K562 (cell line): Measurements from ENCODE around the gene ZMIZ1. TPM values are rescaled to one million over a fixed set of nuclear protein-coding genes. Genes with fewer than 3 reads are reported as not detected.

Experiments used
- ATAC-seq: fragments of 200-7000 bp; cut with Tn5 transposase; 3 replicates; pipeline ENCODE4 v1.9.1; 2020; ENCODE audit warnings: moderate library complexity
- BruUV-seq: library from RNA; stranded (reverse); fragments of 400-500 nt; replicated peaks from 2 replicates; lab custom pipeline; 2021; lab: Mats Ljungman, UMichigan
- CTCF ChIA-PET: fragments of 300-600 bp; formaldehyde crosslinking; extraction: SDS; loops from one replicate; lab custom pipeline; 2021; ENCODE audit warnings: low intra/inter-chr PET ratio; lab: Yijun Ruan, JAX
- POLR2A ChIA-PET: fragments of 300-600, 350-650 bp; sonication (Branson Sonifier 250); formaldehyde crosslinking; extraction: SDS; loops from one replicate; lab custom pipeline; 2021; ENCODE audit warnings: antibody characterized with exemption, inconsistent platforms; lab: Yijun Ruan, JAX
- DNase-seq, 4 experiments: peaks; one replicate each; pipeline versions ENCODE4 v3.0.0 to v3.0.0-alpha.2; 2011 to 2018; ENCODE audit warnings: low spot score in 3 of 4, mixed read lengths in 3 of 4; ENCODE audit errors: extremely low read depth in 1 of 4
- FAIRE-seq: peaks from 2 replicates; lab custom pipeline; 2011; peaks lifted over from hg19 to GRCh38; lab: Jason Lieb, UNC
- H2AFZ ChIP-seq: 2 replicates; pipeline ENCODE4 v1.6.0; 2011; ENCODE audit warnings: low read depth, low read length, control low read depth, inconsistent platforms
- H3K27ac ChIP-seq: fragments of 200-600 bp; 3 replicates; pipeline ENCODE4 v1.8.0; 2011; ENCODE audit warnings: low read depth, mild to moderate bottlenecking, control low read depth, inconsistent platforms, low read length, moderate library complexity, mixed read lengths; ENCODE audit errors: extremely low read depth
- H3K27me3 ChIP-seq, 2 experiments: fragments of 300-600 bp in 1 of 2; 2 replicates in 1 of 2; 3 replicates in 1 of 2; pipeline versions ENCODE4 v1.6.0 to v1.8.0; 2011; ENCODE audit warnings: inconsistent platforms in 2 of 2, low read length in 2 of 2, mild to moderate bottlenecking in 1 of 2, mixed read lengths in 1 of 2, moderate library complexity in 1 of 2; ENCODE audit not compliant: control insufficient read depth in 2 of 2, insufficient read depth in 2 of 2
- H3K36me3 ChIP-seq: fragments of 300-600 bp; 3 replicates; pipeline ENCODE4 v1.8.0; 2011; ENCODE audit warnings: mild to moderate bottlenecking, low read length, inconsistent platforms; ENCODE audit not compliant: control insufficient read depth, insufficient read depth
- H3K4me1 ChIP-seq, 2 experiments: fragments of 200-600 bp in 1 of 2; replicated peaks in 1 of 2; 2 replicates in 1 of 2; 3 replicates in 1 of 2; pipeline versions ENCODE4 v1.5.1 to v1.8.0; 2011; ENCODE audit warnings: inconsistent platforms in 2 of 2, low read length in 2 of 2, mild to moderate bottlenecking in 1 of 2, mixed read lengths in 1 of 2, moderate library complexity in 1 of 2; ENCODE audit not compliant: control insufficient read depth in 2 of 2, insufficient read depth in 2 of 2
- H3K4me2 ChIP-seq: 2 replicates; pipeline ENCODE4 v1.6.1; 2011; ENCODE audit warnings: low read length, control low read depth, inconsistent platforms, mixed read lengths; ENCODE audit not compliant: insufficient read depth
- H3K4me3 ChIP-seq: fragments of 200-600 bp; sonication (generic), shearing (Covaris generic); 2 replicates; pipeline ENCODE4 v1.5.1; 2016; ENCODE audit warnings: control low read depth, inconsistent platforms
- H3K79me2 ChIP-seq: fragments of 200-600 bp; 3 replicates; pipeline ENCODE4 v1.8.0; 2011; ENCODE audit warnings: low read length, inconsistent platforms; ENCODE audit not compliant: control insufficient read depth, insufficient read depth
- H3K9ac ChIP-seq, 2 experiments: 2 replicates each; pipeline versions ENCODE4 v1.6.0 to v1.6.1; 2011; ENCODE audit warnings: low read depth in 2 of 2, low read length in 2 of 2, control low read depth in 1 of 2, inconsistent platforms in 1 of 2, mild to moderate bottlenecking in 1 of 2, mixed read lengths in 1 of 2; ENCODE audit not compliant: insufficient read depth in 1 of 2
- H3K9me1 ChIP-seq: one replicate; pipeline ENCODE4 v1.6.0; 2011; ENCODE audit warnings: inconsistent platforms, mild to moderate bottlenecking, low read length, moderate library complexity; ENCODE audit not compliant: control insufficient read depth, insufficient read depth
- H3K9me3 ChIP-seq: replicated peaks from 2 replicates; pipeline ENCODE4 v1.5.1; 2011; ENCODE audit warnings: low read depth, low read length, inconsistent platforms; ENCODE audit not compliant: control insufficient read depth, insufficient read depth
- H4K20me1 ChIP-seq: replicated peaks from 2 replicates; pipeline ENCODE4 v1.6.1; 2011; ENCODE audit warnings: low read length, inconsistent platforms, mixed read lengths; ENCODE audit not compliant: control insufficient read depth, insufficient read depth
- POLR2G ChIP-seq: fragments of 200-400 bp; formaldehyde crosslinking; IDR thresholded peaks from 2 replicates; pipeline ENCODE4 v1.6.1; 2017; ENCODE audit warnings: low read depth, mild to moderate bottlenecking, antibody characterized with exemption, low read length, moderate library complexity
- TCFL5 ChIP-seq: fragments of 250-450 bp; sonication (Bioruptor Pico); conservative IDR thresholded peaks from 2 replicates; pipeline ENCODE4 v1.6.1; 2021; ENCODE audit warnings: mild to moderate bottlenecking, moderate library complexity, matching md5 sums
- WGBS: fragments of 100-300 bp; shearing (Covaris generic); methylation state at CpG from one replicate; pipeline ENCODE4 v1.1.6; 2016; ENCODE audit warnings: low coverage, mixed read lengths; ENCODE audit not compliant: insufficient coverage; ENCODE audit errors: missing lambda C conversion rate; 5-methylcytosine and 5-hydroxymethylcytosine counted together
- in situ Hi-C: fragments of 300-500 bp; cut with MboI; formaldehyde crosslinking; loops from 4 replicates; pipeline ENCODE4 v1.15.0; 2018; ENCODE audit warnings: inconsistent platforms, mixed read lengths
- intact Hi-C: fragments of 100-400 bp; cut with micrococcal nuclease; formaldehyde crosslinking; loops from 2 replicates; pipeline ENCODE4 v1.14.2; 2022
- polyA plus RNA-seq, 8 experiments: library from polyadenylated mRNA; depleted of rRNA in 4 of 8; stranded (reverse) in 5 of 8; unstranded in 3 of 8; fragments of >200 nt; fragmentation: Nextera tagmentation in 2 of 8; fragmentation: Illumina TruSeq in 1 of 8; extraction: Ambion mirVana in 2 of 8; extraction: Trizol in 1 of 8; gene quantifications; 2 replicates each; pipeline versions ENCODE4 v1.2.1 to v1.2.3, GENCODE V29; 2011 to 2014; ENCODE audit warnings: inconsistent platforms in 1 of 8, missing spikeins in 1 of 8
- total RNA-seq, 7 experiments: library from RNA; depleted of rRNA in 6 of 7; stranded (reverse); fragments of >200 nt in 6 of 7; fragmentation: Illumina TruSeq in 2 of 7; extraction: Trizol in 2 of 7; gene quantifications; 2 replicates each; pipeline versions ENCODE4 v1.2.1 to v1.2.3, GENCODE V29; 2011 to 2021; ENCODE audit warnings: low replicate concordance in 1 of 7
- TF ChIP-seq, protein P1 (sequence below): fragments of 250-450 bp; sonication (Bioruptor Pico); IDR thresholded peaks from 2 replicates; pipeline ENCODE4 v1.5.0; 2021
- TF ChIP-seq, protein P2 (sequence below), 2 experiments: fragments of 450-650 bp; conservative IDR thresholded peaks; 2 replicates each; pipeline ENCODE4 v1.6.1; 2017; ENCODE audit warnings: mild to moderate bottlenecking in 2 of 2, moderate library complexity in 2 of 2
- TF ChIP-seq, protein P3 (sequence below): sonication (generic); formaldehyde crosslinking; IDR thresholded peaks from 2 replicates; pipeline ENCODE4 v1.8.1; 2023; ENCODE audit warnings: mild to moderate bottlenecking, missing genetic modification reagents

The ZMIZ1 gene
- total and polyA plus RNA-seq, 9 of the 15 experiments (the other 6 are each of a cell fraction or from before 2014, with no cell fraction given), result 1.0 to 37.3 (median 4.3) TPM

- Histone ChIP-seq H3K4me2 (no peak overlapping the region), H3K79me2 (peaks cover 5% of the 10 kb centered on the region; the same call in 1 of the 3 replicates), H3K36me3 (peaks cover 32% of the 10 kb centered on the region; the same call in 2 of the 3 replicates), H3K9me3 (no peaks in the 10 kb centered on the region), H4K20me1 (peaks cover 7% of the 10 kb centered on the region; the same call in 1 of the 2 replicates), H3K27ac (no peak overlapping the region), H3K9ac (0 out of 4 replicates have a peak overlapping the region, but pooled peaks of 1 of the 2 experiments have one; percentile 48), H3K27me3 (no peaks in the 10 kb centered on the region), H3K4me3 (no peak overlapping the region), H2AFZ (no peak overlapping the region), H3K4me1 (peaks cover 10 to 65% of the 10 kb centered on the region in 2 experiments), H3K9me1 (no peaks in the 10 kb centered on the region)
- ATAC-seq, result no peak
- 85% methylated on average over 8 of the region's 8 CpGs for WGBS
- TF ChIP-seq, protein P1, sequence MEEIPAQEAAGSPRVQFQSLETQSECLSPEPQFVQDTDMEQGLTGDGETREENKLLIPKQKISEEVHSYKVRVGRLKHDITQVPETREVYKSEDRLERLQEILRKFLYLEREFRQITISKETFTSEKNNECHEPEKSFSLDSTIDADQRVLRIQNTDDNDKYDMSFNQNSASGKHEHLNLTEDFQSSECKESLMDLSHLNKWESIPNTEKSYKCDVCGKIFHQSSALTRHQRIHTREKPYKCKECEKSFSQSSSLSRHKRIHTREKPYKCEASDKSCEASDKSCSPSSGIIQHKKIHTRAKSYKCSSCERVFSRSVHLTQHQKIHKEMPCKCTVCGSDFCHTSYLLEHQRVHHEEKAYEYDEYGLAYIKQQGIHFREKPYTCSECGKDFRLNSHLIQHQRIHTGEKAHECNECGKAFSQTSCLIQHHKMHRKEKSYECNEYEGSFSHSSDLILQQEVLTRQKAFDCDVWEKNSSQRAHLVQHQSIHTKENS, result no peak
- TF ChIP-seq POLR2G (0 out of 2 replicates have a peak, but pooled peaks have one; percentile 29), TCFL5 (CRISPR knock-in tag) (no peak)
- TF ChIP-seq, protein P2, sequence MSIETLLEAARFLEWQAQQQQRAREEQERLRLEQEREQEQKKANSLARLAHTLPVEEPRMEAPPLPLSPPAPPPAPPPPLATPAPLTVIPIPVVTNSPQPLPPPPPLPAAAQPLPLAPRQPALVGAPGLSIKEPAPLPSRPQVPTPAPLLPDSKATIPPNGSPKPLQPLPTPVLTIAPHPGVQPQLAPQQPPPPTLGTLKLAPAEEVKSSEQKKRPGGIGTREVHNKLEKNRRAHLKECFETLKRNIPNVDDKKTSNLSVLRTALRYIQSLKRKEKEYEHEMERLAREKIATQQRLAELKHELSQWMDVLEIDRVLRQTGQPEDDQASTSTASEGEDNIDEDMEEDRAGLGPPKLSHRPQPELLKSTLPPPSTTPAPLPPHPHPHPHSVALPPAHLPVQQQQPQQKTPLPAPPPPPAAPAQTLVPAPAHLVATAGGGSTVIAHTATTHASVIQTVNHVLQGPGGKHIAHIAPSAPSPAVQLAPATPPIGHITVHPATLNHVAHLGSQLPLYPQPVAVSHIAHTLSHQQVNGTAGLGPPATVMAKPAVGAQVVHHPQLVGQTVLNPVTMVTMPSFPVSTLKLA (conservative IDR thresholded peaks at IDR 0.05), result no peak
- TF ChIP-seq, protein P3, sequence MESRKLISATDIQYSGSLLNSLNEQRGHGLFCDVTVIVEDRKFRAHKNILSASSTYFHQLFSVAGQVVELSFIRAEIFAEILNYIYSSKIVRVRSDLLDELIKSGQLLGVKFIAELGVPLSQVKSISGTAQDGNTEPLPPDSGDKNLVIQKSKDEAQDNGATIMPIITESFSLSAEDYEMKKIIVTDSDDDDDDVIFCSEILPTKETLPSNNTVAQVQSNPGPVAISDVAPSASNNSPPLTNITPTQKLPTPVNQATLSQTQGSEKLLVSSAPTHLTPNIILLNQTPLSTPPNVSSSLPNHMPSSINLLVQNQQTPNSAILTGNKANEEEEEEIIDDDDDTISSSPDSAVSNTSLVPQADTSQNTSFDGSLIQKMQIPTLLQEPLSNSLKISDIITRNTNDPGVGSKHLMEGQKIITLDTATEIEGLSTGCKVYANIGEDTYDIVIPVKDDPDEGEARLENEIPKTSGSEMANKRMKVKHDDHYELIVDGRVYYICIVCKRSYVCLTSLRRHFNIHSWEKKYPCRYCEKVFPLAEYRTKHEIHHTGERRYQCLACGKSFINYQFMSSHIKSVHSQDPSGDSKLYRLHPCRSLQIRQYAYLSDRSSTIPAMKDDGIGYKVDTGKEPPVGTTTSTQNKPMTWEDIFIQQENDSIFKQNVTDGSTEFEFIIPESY (CRISPR knock-in tag), result 0 out of 2 replicates have a peak, but pooled peaks have one; percentile 39
- no peak for DNase-seq
- ChIA-PET CTCF (no interaction called here), POLR2A (interaction anchor here (1.0 to 1.7 kb wide), 3 partner anchors 11 to 15 kb away, joined by 4 read pairs; no protein-coding TSS in a partner anchor)
- no TSS peak for BruUV-seq
- FAIRE-seq, result no peak
- in situ Hi-C loops (no loop called here), intact Hi-C loops (no loop called here)
These were observed 94.9 kb downstream of the ZMIZ1 start for GRCh38 chr10:79163666-79163975.
